AG04449 (cell line): ENCODE data around the gene TP73.
"Not testable (repeated sequence)": the region's sequence is repeated elsewhere in the genome, so short reads cannot be mapped to it uniquely, and the experiment has no call there.

Source experiments
- CTCF ChIA-PET: fragments of 350-600 bp; formaldehyde crosslinking; extraction: SDS; loops from one replicate; lab custom pipeline; 2021; ENCODE audit warnings: antibody characterized with exemption; lab: Yijun Ruan, JAX
- POLR2A ChIA-PET: fragments of 400-600, 350-600 bp; formaldehyde crosslinking; extraction: SDS; loops from one replicate; lab custom pipeline; 2020; ENCODE audit warnings: antibody characterized with exemption, inconsistent platforms; lab: Yijun Ruan, JAX
- DNase-seq: peaks from one replicate; pipeline ENCODE4 v3.0.0-alpha.2; 2010; ENCODE audit warnings: low read depth, low spot score
- H3K4me3 ChIP-seq: 2 replicates; pipeline ENCODE4 v1.5.1; 2011; ENCODE audit warnings: low read depth, mild to moderate bottlenecking, control low read depth, low read length
- CTCF ChIP-seq: IDR thresholded peaks from one replicate; pipeline ENCODE4 v1.5.1; 2011; ENCODE audit warnings: mild to moderate bottlenecking, moderate library complexity, low read length, control low read depth, inconsistent platforms; ENCODE audit not compliant: insufficient read depth; ENCODE audit errors: missing control alignments

The TP73 gene

GRCh38 chr1:3747522-3747848 lies 95.2 kb downstream of the TP73 start:
- CTCF ChIA-PET = interaction anchor here (2.4 kb wide), 1 partner anchor 23 kb away, joined by 7 read pairs; no protein-coding TSS in a partner anchor
- DNase-seq = no peak
- POLR2A ChIA-PET = no interaction called here
- peak overlapping the region; percentile 58 for H3K4me3 ChIP-seq
- TF ChIP-seq CTCF = no peak

- H3K4me3 ChIP-seq = peak overlapping the region; percentile 58
These were observed 95.6 kb downstream of the TP73 start for GRCh38 chr1:3747903-3748302.

DNA sequence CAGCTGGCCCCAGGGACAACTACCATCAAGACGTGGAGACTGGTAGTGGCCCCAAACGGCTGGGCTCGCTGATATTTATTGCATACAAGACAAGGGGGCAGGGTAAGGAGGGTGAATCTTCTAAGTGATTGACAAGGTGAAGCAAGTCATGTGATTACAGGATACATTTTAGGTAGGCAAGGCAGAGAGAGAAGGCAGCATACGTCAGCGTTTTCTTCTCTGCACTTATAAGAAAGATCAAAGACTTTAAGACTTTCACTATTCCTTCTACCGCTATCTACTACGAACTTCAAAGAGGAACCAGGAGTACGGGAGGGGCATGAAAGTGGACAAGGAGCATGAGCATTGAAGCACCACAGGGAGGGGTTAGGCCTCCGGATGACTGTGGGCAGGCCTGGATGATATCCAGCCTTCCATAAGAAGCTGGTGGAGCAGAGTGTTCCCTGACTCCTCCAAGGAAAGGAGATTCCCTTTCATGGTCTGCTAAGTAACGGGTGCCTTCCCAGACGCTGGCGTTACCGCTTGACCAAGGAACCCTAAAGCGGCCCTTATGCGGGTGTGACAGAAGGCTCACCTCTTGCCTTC lies 96.1 kb downstream of the TP73 start:
- DNase-seq, POLR2A ChIA-PET: not testable (repeated sequence)
- CTCF ChIA-PET = interaction anchor here (2.4 kb wide), 1 partner anchor 24 kb away, joined by 7 read pairs; no protein-coding TSS in a partner anchor

More at GRCh38 chr1:3747903-3748302, 95.6 kb downstream of the TP73 start:
- CTCF ChIA-PET = interaction anchor here (2.4 kb wide), 1 partner anchor 23 kb away, joined by 7 read pairs; no protein-coding TSS in a partner anchor
- TF ChIP-seq CTCF = no peak
- POLR2A ChIA-PET = no interaction called here
- no peak for DNase-seq

GRCh38 chr1:3749512-3749911 lies 97.2 kb downstream of the TP73 start:
- ChIA-PET CTCF (interaction anchor here (2.4 kb wide), 1 partner anchor 25 kb away, joined by 7 read pairs; no protein-coding TSS in a partner anchor), POLR2A (no interaction called here)
- DNase-seq = no peak
- no peak for TF ChIP-seq CTCF
- no peak overlapping the region for H3K4me3 ChIP-seq

More for the DNA sequence above, 96.1 kb downstream of the TP73 start:
- not testable (repeated sequence) for H3K4me3 ChIP-seq

DNA sequence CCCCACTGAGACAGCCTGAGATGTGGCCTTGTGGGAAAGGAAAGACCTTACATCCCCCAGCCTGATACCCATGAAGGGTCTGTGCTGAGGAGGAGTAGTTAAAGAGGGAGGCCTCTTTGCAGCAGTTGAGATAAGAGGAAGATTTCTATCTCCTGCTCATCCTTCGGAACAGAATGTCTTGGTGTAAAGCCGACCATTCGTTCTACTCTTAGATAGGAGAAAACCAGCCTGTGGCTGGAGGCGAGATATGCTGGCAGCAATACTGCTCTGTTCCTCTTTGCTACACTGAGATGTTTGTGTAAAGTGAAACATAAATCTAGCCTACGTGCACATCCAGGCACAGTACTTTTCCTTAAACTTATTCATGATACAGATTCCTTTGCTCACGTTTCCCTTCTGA lies 98.4 kb downstream of the TP73 start:
- no peak for TF ChIP-seq CTCF
- POLR2A ChIA-PET = no interaction called here
- no peak overlapping the region for H3K4me3 ChIP-seq
- DNase-seq = no peak
- CTCF ChIA-PET = no interaction called here

- POLR2A ChIA-PET = no interaction called here
- CTCF ChIA-PET = interaction anchor here (0.8 to 1.2 kb wide), 2 partner anchors 8 to 25 kb away, joined by 3 to 4 read pairs; no protein-coding TSS in a partner anchor
- no peak within 1 kb of the TSS for H3K4me3 ChIP-seq
- TF ChIP-seq CTCF = no peak
- no peak for DNase-seq
These were observed 100.2 kb downstream of the TP73 start, which contains the start of gene CCDC27 for GRCh38 chr1:3752400-3752945. Gene CCDC27 (plus strand): TSS chr1:3752450. CDS start chr1:3752482, 32 bp downstream.
